GM21360 (cell line): ENCODE results near the gene GGNBP2.
"Not testable (repeated sequence)": the region's sequence is repeated elsewhere in the genome, so short reads cannot be mapped to it uniquely, and the experiment has no call there.

ENCODE experiments used
- ATAC-seq: cut with Tn5 transposase; IDR thresholded peaks from one replicate; pipeline ENCODE4 v1.9.1; 2021; ENCODE audit warnings: mild to moderate bottlenecking, moderate library complexity; ENCODE audit not compliant: unreplicated experiment

GGNBP2 gene, protein sequence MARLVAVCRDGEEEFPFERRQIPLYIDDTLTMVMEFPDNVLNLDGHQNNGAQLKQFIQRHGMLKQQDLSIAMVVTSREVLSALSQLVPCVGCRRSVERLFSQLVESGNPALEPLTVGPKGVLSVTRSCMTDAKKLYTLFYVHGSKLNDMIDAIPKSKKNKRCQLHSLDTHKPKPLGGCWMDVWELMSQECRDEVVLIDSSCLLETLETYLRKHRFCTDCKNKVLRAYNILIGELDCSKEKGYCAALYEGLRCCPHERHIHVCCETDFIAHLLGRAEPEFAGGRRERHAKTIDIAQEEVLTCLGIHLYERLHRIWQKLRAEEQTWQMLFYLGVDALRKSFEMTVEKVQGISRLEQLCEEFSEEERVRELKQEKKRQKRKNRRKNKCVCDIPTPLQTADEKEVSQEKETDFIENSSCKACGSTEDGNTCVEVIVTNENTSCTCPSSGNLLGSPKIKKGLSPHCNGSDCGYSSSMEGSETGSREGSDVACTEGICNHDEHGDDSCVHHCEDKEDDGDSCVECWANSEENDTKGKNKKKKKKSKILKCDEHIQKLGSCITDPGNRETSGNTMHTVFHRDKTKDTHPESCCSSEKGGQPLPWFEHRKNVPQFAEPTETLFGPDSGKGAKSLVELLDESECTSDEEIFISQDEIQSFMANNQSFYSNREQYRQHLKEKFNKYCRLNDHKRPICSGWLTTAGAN

DNA sequence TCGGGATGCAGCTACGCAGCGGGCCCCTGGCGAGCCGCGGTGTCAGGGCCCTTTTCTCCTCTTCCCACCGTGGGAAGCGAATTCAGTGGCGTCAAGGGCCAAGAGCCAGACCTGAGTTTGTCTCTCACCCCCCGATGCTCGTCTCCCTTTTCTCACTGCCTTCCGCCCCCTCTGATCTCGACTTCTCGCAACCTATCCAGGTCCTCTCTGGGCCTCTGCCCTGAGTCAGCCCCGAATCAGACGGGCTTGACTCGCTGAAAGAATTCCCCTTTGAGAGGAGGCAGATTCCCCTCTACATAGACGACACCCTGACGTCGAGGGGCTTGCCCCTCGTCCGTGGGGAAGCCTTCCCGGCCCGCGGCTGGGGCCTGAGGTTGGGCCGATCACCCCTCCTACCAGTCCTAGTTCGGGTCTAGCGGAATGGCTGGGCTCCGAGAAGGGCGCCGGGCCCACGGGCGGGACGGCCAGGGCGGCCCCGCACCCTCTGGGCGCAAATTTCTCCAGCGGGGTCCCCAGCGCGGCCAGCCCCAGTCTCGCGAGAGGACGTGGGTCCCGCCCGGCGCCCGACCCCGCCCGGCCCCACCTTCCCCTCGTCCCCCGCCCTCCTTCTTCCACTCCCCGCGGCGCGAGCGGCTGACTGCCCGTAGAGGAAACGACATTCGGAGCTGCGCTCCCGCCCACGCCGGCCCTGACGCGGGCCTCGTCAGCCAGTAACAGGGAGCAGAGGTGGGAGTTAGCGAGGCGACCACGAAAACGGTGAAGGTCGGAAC is at the start of gene GGNBP2:
Gene GGNBP2 (plus strand): TSS at position 613 of the 770 bp plus-strand sequence. CDS start 806 bp downstream, outside the sequence.
- ATAC-seq: peak; percentile 46

DNA sequence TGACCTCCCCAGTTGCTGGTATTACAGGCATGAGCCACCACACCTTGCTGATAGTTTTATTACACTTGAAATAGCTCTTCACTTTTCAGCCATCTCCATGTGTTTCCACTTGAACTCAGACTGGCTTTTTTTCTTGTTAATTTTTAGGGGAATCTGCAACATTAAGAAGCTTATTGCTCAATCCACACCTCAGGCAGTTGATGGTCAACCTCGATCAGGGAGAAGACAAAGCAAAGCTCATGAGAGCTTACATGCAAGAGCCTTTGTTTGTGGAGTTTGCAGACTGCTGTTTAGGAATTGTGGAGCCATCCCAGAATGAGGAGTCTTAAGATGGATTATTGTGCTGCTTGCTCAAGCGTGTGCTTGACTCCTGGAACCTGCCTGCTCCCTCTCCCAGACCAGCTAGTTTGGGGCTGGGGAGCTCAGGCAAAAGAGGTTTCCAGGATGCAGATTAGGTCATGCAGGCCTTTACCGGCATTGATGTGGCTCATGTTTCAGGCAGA is 49.6 kb upstream of the GGNBP2 start:
- ATAC-seq: no peak

DNA sequence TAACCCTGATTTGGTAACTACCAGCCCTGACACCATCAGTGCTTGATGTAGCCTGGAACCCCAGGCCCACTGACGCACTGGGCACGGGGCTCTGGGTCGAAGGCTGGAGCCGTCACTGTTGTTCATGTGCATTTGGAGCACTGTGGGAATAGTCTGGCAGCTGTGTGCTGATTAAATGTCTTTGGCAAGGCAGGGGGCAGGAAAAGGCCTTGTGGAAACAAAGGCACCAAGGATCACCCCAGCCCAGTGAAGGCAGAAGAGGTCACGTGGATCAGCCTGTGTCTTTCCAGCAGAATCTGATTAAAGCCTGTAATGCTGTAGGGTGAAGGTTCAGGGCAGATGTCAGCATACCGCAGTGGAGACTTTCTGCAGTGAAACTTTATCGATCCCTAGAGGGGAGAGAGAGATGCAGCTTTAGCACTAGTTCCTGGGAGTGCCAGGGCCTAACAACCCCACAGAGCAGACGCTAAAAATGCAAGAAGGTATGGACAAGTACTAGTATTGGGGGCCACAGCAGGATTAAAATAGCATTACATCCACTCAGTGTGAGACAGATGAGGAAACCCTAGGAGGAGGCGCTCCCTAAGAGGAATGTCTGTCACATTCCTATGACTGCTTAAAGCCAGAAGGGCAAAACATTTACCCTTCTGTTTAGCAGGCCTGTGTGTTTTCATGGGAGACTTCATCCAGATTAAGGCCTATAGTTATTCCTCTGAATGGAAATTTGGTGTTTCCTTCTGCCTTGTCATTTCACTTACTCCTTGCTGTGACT is 48.5 kb upstream of the GGNBP2 start:
- ATAC-seq: no peak

DNA sequence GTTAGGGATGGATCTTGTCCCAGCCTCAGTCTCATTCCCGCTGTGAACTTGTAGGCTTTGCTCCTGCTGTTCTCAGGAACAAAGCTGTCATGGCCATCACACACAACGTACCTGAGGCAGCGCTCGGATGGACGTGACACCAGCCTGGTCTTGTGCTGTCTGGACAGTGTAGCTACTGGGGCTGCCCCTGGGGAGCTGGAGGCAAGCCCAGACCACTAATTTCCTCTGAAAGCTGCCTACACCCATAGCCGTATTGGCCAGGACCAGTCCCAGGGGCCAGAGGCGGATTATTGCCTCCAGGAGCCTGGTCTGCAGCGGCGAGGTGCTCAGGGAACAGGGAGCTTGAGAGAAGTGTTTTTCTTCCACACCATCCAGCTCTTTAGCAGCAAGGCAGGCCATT is 46.6 kb upstream of the GGNBP2 start:
- ATAC-seq: no peak

DNA sequence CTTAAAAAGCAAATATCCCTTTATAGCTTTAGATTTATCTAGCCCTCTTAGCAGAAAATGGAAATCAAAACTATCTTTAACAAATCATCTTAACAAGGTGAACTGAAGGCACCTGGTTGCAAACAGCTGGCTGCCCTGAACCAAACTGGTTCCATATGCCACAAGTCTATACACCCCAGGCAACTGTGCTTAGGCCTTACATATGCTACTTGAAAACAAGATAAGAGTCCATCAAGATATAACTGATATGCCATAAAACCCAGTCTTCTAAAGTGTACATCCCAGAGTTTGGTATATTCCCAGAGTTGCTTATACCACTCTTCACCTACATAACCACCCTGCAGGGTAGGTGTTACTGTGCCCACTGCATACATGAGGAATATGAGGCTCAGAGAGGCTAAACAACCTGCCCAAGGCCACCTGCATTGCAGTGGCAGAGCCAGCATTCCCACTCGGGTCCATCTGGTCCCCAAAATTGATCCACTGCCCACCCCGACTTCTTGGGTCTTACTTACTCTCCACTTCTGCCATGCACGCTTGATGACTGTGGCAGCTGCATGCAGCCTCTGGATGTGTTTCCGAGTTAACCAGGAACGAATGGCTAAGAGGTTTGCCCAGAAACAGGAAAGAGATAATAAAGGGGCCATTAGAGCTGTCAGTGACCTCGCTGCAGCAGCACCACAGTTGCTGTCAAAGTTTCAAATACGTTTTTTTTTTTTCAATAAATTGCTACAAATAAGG is 46.0 kb upstream of the GGNBP2 start:
- no peak for ATAC-seq

DNA sequence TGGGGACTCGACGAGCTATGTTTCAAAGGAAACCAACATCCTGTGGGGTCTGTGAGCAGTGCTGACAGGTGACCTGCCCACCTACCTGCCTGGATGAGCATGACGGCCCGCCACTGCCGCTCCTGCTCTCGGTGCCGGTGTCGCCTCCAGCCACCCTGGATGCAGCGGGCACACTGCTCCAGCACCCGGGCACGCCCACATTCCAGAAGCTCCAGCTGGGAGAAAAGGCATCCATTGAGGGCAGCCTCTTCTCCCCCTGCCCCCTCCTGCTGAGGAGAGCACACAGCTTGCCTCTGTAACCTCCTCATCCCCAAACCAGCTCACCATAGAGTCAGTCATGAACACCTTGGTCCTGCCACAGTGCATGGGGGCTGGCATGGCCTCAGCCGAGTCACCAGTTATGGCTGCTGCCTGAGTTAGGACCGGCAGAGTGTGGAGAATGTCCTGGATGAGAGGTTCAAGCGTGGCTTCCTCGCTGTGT is 43.9 kb upstream of the GGNBP2 start:
- no peak for ATAC-seq

DNA sequence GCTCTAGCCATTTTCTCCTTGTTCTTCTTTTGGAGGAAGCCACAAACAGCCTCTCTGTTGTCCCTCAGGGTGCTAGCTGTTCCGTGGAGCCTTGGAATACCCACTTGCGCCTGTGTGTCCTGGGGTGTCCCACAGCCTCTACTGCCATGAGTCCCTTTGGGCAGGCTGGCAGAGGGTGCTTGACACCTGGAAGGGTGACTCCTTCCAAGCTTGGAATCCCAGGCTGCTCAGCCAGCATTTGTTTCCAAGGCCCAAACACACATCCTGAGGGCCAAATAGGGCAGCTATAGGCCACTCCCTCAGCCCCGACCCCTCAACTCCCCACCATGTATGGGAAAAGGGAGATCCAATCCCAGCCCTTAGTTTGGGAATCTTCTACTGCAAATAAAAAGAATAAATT is 43.4 kb upstream of the GGNBP2 start:
- no peak for ATAC-seq

DNA sequence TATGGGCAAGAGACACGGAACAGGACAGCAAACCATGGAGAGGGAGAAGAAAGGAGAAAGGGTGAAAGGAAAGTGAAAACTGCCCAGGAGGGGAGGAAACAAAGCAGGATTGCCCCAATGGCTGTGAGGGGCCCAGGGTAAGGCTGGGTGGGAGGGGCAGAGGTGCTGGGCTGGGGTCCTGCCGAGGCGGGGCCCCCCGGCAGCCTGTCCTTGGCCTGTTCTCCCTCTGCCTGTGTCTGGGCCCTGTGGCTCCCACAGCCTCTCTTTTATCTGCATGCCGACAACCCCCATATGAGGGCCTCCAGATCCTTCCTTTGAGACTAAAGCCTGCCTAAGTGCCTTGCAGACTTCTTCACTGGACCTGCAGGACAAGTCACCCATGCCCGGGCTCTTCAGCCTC is 42.8 kb upstream of the GGNBP2 start:
- ATAC-seq: no peak

DNA sequence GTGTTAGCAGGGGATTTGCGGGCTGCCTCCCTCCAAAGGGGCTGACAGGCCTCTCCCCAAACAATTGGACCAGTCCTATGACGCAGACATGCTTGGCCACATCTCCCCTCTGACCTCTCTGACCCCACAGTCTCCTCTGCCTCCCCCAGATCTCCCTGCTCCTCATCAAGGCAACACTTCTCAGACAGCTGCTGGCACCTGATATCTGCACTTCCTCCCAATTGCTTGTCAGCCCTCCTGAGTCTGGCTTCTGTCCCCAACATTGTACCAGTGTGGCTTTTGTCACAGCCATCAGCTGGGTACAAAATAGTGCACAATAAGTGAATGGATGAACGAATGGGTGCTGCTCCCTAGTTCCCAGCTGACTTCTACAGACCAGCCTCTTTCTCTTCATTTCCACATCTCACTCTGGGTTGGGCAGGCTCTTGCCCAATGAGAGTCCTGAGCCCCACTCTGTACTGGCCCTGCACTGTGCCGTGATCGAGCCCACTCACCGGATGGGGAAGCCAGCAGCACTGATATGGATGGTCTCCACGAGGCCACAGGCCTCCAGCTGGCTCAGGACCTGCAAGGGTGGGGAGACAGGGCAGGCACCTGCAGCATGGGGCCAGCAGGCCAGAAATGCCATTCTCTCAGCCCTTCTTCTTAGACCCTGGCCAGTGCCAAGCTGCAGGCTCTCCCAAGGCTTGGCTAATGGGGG is 41.1 kb upstream of the GGNBP2 start:
- ATAC-seq: no peak

DNA sequence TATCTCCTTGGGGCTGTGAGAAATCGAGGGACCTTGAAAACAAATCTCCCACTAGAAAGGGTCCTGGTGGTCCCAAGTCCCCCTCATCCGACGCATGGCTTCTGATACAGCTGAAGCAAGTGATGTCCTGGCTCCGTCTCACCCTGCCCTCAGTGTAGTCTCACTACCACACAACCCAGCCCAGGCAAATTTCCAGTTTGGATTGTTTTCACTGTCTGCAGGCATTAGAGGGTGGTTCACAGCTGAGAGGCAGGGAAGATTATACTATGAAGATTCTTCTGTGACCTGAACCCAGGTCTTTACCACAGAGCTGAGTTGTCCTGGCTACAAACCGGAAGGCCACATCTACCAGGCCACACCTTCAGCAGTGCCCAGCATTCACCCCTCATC is 40.6 kb upstream of the GGNBP2 start:
- ATAC-seq: no peak

DNA sequence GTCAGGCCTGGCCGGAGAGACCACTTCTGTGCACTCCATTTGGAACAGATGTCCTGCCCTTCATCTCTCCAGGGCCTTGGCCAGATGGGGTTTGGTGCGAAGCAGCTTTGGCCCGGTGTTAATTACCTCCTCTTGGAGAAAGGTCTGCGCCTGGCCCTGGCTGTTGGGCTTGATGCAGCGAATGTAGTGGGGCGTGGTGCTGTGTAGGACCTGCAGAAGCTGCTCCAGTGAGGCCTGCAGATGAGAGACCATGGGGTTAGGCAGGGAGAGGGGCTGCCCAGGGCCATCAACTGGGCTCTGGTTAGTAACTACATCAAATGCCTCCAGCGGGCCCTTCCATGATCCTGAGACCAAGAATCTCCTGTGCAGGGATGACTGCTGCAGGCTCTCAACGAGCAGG is 39.5 kb upstream of the GGNBP2 start:
- ATAC-seq: no peak

DNA sequence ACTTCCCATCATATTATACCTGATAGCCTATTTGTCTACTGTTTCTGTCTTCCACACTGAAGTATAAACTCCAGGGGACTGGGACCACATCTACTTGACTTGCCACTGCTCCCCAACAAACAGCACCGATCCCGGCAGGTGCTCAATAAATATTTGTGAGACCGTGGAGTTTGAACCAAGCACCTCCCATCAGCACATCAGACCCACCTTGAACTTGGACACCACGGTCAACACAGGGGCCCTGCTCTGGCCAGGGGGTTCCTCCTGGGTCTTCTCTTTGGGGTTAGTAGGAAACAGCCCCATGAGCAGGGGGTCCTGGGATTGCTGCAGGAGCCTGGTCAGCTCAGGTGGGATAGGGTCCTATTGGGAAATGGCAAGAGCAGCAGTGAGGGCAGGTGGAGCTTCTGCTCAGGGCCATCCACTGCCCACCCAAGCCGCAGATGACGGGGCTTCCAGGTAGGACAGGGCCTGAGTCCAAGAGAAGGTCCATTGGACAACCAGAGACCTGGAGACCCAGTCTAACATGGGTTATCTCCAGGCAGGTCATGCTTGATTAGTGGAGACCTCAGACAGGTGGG is 38.4 kb upstream of the GGNBP2 start:
- no peak for ATAC-seq

DNA sequence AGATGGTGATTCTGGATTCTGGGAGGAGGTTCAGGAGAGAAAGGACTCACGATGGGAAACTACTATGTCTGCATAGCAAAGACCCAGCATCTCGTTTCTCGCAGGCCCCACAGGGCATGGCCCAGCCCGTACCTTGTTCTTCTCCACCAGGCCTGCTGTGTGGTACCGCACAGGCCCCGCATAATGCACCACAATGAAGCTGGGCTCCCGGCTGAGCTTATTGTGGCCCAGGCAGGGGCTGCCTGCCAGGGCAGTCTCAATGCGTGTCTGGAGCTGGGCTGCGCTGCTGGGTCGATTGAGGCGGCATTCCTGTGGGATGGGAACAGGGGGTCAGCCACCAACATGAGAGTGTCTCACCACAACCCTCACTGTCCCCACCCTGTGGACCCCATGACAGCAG is 37.9 kb upstream of the GGNBP2 start:
- ATAC-seq: no peak

DNA sequence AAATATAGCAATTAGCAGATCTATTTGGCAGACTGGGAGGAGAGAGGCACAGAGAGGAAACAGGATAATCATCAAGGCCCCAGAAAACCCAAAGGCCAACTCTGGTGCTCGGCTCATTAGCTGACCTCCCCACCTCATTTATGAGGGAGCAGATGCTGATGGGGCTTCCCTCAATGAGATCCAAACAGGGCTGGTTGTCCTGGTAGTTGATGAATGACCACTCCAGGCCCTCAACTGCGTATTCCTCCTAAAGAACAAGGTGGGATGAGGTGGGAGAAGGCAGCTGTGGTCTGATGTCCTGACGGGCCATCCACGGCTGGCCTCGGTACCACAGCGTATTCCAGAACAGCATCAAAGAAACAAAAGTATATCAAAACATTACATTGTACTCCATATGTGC is 37.5 kb upstream of the GGNBP2 start:
- no peak for ATAC-seq

DNA sequence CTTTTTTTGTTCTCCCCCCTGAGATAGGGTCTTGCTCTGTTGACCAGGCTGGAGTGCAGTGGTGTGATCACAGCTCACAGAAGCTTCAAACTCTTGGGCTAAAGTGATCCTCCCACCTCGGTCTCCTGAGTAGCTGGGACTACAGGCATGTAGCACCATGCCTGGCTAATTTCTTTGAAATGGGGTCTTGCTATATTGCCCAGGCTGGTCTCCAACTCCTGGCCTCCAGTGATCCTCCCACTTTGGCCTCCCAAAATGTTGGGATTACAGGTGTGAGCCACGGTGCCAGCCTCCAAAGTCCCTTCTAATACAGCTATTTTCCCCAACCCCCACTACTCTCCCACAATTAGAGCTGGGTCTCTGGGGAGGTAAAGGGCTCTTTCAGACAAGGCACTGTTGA is 36.3 kb upstream of the GGNBP2 start:
- not testable (repeated sequence) for ATAC-seq

DNA sequence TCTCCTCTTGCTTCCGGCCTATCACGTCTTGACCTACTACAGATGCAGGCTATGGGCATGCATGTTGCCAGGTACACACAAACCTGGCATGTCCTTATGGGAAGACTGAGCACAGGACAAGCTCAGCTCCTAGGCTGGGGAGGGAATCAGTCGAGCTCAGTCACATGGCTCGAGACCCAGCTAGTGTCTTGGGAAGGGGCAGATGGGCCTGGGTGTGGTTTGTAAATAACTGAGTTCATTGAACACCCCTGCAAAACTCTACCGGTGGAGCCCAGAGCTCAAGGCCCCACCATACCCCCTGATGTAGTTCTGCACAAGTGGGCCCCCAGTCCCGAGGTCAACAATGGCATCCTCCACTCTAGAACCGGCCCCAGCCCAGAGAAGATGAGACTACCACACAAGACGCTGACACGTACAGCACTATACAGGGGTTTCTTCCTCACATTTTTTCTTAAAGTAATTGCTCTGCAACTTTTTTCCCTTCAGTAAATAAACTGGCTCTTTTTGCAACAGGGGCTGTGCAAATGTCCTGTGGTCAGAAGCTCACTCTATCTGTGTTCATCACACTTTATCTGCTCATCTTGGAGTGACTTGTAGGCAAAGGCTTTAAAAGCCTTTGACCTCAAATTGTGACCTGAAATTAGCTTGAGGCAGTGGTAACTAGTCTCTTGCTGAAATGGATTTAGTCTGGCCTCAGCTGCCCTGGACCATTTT is 35.3 kb upstream of the GGNBP2 start:
- ATAC-seq: no peak

DNA sequence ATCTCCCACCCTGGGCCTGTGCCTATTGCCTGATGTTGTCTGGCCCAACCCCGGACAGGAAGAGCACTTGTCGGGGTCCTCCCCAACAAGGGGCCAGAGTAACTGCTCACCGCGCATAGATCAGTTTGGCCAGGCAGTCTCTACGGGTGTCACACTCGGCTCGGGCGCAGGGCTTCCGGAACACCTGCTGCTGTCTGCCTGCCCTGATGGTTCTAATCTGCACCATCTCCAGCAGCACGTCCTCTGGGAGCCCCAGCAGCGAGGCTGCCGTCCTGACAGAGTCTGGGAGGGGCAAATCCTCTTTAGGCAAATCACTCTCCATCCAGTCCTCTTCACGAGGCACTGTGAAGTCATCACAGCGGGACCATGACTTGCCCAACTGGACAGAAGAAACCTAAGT is 34.1 kb upstream of the GGNBP2 start:
- ATAC-seq: no peak

DNA sequence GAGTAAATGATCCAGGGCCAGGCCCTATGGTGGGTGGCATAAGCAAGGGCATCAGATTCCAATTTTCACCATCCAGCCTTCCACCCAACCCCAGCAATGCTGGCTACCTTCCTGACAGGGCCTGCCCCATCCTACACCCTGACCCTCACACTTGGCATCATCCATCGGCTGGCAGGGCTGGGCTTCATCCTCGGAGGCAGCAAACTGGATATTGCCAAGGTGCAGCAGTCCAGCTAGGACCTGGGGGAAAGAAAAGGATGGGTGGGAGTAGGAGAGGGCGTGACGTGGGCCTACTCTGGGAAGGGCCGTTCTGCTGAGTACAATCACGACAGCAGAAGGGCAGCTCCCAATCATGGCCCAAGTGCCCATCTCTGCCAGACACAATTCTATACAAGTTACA is 33.5 kb upstream of the GGNBP2 start:
- no peak for ATAC-seq
